Activated CD8-positive, alpha-beta memory T cell treated with anti-CD3 and anti-CD28 coated beads, Interleukin-2, amount 50 U/mL, for 48 hours (primary cell): ENCODE results near the gene REX1BD.

Source experiments
- DNase-seq: peaks from one replicate; pipeline ENCODE4 v3.0.0-alpha.2; 2020

The REX1BD gene

GRCh38 chr19:18618236-18618635 is 29.6 kb downstream of the REX1BD start:
- no peak for DNase-seq

DNA sequence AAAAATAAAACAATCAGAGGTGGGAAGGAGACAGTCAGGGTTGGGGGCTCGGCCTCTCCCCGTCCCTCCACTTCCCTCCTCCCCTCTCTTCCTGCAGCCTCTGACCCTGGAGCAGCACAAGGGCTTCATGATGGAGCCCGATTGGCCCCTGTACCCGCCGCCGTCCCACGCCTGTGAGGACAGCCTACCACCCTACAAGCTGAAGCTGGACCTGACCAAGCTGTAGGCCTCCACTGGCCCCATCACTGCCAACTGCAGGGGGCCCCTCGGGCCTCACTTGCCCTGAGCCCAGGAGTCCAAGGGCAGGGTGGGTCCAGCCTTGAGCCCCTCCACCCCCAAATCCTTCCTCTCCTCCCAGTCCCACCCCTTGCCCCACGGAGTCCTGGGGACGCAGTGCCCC is 31.7 kb downstream of the REX1BD start:
- DNase-seq = no peak

DNA sequence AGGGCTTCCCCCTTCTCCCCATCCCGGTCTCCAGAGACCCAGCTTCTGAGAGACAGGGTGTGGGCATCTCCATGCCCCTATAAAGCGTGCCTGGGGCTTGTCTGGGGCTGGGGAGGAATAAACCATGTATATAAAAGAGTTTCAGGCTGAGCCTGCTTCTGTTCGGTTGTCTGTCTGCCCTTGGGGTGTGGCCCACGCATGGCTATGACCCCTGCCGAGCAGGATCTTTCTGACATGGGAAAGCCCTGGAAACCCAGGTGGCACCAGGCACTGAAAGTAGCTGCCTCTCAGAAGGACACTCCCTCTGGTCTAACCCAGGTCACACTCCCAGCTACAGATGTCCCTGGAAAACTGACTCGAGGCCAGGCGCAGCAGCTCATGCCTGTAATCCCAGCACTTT is 32.3 kb downstream of the REX1BD start:
- no peak for DNase-seq

GRCh38 chr19:18626906-18627305 is 38.3 kb downstream of the REX1BD start:
- DNase-seq = no peak

DNA sequence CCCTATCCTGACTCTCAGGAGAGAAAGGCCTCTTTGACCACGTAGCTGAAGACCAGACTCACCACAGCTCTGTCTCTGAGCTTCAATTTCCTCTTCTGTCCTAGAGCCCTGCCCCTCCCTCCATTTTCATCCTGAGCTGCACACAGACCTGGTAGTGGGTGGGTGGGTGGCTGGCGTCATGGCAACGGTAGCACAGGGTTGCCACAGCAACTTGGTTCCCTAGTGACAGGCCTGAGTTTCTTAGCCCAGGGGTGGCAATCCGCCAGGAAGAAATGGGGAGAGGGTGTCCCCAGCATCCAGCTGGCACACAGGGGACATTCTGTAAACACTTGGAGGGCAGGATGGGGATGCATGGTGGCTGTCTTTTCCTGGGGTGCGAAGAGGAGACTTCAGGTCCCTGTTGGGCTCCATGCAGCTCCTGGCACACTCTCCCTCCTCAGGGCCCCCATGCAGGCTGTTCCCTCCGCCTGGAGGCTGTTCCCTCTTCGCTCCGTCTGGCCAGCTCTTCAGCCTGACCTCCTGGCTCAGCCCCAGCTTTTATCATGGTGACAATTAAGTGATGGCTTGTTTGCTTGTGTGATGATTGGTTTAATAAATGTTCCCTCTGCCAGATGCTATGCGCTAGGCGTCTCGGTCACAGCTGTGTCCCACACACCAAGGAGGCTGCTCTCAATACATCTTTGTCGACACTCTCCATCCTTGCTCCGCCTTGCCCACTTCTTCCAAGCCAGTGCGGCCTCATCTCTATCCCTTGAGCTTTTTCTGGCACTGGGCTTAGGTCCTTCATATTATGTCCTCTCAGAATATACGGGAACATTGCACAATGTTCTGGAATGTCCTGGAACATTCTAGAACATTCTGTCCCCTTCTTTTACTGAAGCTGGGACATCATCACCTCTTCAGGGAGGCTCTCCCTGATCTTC is 40.8 kb downstream of the REX1BD start:
- DNase-seq = no peak

GRCh38 chr19:18633321-18633720 is 44.7 kb downstream of the REX1BD start:
- no peak for DNase-seq

GRCh38 chr19:18634612-18635297 is 46.2 kb downstream of the REX1BD start:
- DNase-seq = no peak

DNA sequence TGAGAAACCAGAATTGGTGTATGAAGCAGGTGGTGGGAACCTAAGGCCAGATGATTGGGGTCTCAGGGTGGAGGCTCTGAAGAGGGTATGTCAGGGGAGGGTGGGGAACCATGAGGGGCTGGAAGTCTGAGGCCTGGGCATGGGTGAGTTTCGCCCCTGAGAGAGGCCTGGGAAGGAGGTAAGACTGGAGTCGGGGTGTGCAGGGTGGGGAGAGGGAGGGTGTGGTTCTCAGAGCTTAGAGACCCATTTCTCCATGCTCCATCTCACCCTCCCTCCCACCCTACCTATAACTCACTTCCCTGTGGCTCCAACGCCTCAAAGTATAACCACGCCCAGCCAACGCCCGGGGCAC is 47.2 kb downstream of the REX1BD start:
- no peak for DNase-seq

- peak; percentile 100 for DNase-seq
Measured at GRCh38 chr19:18636183-18636968, 47.8 kb downstream of the REX1BD start.

- no peak for DNase-seq
Measured at GRCh38 chr19:18636969-18637629, 48.5 kb downstream of the REX1BD start, which contains the start of gene KLHL26. Gene KLHL26, plus strand, starts transcription at chr19:18637028. Its CDS starts 27 bp downstream, at chr19:18637055.

GRCh38 chr19:18637673-18638630 is 49.4 kb downstream of the REX1BD start:
- DNase-seq = no peak

GRCh38 chr19:18639706-18640243 is 51.2 kb downstream of the REX1BD start:
- DNase-seq = no peak
